D341Med (cell line): Measurements from ENCODE around the gene CHD3.

Experiments
- DNase-seq: peaks from one replicate; pipeline ENCODE4 v3.0.0; 2012; ENCODE audit warnings: low spot score

CHD3 gene

DNA sequence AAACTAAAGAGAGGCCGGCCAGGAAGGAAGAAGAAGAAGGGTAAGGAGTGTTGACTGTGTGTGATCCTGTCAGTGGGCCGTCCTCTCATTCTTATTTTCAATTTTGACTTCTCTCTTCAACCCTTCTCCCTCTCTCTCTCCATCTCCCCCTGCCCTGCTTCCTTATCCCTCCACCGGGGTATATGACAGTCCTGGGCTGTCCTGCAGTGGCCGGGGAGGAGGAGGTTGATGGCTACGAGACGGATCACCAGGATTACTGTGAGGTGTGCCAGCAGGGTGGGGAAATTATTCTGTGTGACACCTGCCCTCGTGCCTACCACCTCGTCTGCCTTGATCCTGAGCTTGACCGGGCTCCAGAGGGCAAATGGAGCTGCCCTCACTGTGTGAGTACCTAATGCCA lies 5.6 kb downstream of the CHD3 start:
- DNase-seq = no peak

DNA sequence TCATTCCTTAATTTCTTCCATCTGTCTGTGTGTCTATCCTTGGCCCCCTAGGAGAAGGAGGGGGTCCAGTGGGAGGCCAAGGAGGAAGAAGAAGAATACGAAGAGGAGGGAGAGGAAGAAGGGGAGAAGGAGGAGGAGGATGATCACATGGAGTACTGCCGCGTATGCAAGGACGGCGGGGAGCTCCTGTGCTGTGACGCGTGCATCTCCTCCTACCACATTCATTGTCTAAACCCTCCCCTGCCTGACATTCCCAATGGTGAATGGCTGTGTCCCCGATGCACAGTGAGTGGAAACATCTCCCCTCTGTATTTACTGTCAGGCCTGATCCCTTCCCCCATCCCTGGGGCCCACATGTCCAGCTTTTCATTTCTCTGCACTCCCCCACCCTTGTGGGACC lies 6.3 kb downstream of the CHD3 start:
- no peak for DNase-seq

DNA sequence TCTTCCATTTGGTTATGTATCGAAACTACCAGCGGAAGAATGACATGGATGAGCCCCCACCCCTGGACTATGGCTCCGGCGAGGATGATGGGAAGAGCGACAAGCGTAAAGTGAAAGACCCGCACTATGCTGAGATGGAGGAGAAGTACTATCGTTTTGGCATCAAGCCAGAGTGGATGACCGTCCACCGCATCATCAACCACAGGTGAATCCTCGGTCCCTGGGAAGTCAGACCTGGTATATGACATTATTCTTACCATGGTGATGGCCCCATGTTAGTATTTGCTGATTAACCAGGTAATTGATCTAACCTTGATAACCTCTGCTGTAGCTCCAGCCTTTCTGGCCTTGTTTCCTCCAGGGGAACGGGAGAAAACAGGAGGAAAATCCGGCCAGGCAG lies 8.5 kb downstream of the CHD3 start:
- DNase-seq = no peak

- no peak for DNase-seq
These were observed 9.2 kb downstream of the CHD3 start for GRCh38 chr17:7897773-7898172.

- no peak for DNase-seq
These were observed 14.8 kb downstream of the CHD3 start for GRCh38 chr17:7903154-7904103.

GRCh38 chr17:7909089-7909488 lies 20.5 kb downstream of the CHD3 start:
- DNase-seq = no peak

- DNase-seq = no peak
These were observed 21.7 kb downstream of the CHD3 start for GRCh38 chr17:7910281-7910680.

GRCh38 chr17:7910711-7911110 lies 22.1 kb downstream of the CHD3 start:
- no peak for DNase-seq

- DNase-seq = no peak
These were observed 22.5 kb downstream of the CHD3 start for GRCh38 chr17:7911116-7911515.

- DNase-seq = no peak
These were observed 24.4 kb downstream of the CHD3 start for GRCh38 chr17:7912927-7913524.

DNA sequence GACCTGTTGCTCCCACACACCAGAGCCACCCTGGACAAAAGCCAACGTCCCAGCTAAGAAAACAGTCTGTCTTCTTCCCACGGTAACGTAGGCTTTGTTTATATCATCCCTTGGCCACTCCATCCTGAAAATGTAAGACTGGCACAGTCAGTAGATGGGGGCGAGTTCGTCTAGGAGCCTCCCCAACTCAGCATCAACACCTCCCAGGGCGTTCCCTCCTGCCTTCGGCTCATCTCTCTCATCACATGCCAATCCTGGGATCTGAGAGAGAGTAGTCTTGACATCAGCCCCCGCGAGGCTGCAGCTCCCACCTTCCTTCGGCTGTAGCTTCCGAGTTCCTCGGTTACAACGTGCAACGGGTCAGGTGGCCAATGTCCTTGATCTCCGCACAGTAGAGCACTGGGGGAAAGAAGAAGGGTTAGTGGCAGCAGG lies 26.6 kb downstream of the CHD3 start:
- DNase-seq = no peak

GRCh38 chr17:7915611-7916384 lies 27.2 kb downstream of the CHD3 start, which contains the start of gene RNF227:
TSS of gene RNF227 (minus strand) at chr17:7916289. CDS start at chr17:7916195, 94 bp downstream.
- DNase-seq = peak; percentile 87

DNA sequence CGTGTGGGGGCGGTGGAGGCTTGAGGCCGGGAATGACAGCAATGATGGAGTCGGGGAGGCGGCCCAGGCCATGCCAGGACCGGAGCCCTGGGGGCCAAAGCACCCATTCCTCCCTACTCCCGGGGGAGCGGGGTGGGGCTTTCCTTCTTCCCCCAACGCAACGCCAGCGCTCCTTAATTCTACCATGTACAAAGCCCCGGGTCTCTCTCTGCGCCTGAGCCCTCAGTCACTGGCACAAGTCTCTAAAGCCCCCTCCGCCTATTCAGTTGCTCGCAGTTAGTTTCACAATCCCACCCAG lies 27.7 kb downstream of the CHD3 start:
- no peak for DNase-seq

DNA sequence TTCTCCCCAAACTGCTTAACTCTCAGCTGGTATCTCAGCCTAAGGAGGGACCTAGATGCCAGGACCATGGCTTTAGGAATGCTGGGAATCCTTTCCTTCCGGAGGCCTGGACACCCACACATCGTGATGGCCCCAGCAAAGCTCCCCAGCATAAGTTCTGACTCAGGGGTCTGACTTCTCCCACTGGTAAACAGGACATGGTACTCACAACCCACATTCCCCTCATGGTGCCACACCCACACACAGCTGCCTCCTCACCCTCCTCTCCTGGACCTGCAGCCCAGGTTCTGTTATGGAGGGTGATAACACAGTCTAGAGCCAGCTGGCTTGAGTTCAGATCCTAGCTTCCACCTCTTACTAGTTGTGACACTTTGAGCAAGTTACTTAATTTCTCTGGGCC lies 28.2 kb downstream of the CHD3 start:
- no peak for DNase-seq

DNA sequence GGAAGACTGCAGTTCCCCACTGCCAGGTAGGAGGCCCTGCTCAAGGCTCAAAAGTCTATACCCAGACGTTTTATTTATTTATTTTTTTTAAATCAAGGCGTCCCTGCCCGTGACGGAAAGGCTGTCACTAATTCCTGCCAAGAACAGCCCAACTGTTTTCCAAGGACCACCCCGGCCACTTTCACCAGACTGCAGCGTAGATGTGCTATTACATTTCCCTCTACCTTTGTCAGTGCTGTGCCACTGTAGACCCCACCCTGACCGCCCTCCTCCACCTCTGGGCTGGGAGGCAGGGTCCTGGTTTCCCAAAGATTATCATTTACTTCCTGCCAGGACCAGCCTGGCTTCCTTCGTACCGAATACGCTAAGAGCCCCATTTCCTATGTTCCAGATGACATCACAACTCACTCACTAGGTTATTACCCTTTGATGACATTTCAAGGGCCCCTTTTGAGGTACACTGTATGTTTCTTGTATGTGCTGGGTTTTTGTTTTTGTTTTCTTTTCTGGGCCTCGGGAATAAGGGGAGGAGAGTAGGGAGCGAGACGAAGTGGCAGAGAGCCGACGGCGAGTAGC lies 33.8 kb downstream of the CHD3 start:
- no peak for DNase-seq

- no peak for DNase-seq
These were observed 34.4 kb downstream of the CHD3 start for GRCh38 chr17:7922845-7923628.

GRCh38 chr17:7927596-7927995 lies 39.0 kb downstream of the CHD3 start:
- no peak for DNase-seq

DNA sequence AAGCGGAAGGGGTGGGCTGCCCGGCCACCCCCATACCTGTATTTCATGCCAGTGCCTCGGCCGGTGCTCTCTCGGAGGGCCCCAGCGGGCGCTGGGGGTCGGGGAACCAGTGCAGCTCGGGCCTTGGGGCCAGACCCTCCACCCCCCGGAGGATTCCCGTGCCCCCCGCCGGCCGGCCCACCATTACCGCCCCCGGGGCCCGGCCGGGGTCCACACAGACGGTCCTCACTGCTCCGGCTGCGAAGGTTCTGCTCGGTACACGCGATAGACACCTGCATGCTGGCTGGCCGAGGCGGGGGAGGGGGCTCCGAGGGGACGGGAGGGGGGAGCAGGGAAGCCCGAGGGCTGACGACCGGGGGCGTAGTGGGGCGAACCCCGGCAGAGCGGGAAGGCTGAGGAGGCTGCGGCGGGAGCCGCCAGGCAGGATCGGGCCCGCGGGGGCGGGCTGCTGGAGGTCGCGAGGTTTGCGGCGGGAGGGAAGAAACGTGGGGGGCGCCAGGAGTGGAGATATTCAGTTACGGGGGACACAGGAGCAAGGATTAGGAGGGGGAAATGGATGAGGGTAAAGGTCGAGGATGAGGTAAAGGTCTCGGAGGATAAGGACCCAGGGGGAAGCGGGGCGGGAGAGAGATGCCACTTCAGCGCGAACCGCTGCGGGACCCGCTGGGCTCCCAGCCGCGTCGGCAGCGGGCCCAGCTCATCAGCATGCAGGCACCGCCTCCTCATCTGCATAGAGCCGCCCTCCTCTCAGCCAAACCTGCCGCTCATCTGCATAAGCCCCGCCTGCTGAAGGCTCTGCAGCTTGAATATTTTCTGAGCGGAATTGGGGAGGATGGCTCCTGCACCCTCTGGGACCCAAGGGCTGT lies 40.8 kb downstream of the CHD3 start, which contains the start of gene KCNAB3:
KCNAB3 (minus strand) TSS at position 699 of the 866 bp plus-strand sequence; CDS start at position 278, 421 bp downstream.
- peak; percentile 85 for DNase-seq

DNA sequence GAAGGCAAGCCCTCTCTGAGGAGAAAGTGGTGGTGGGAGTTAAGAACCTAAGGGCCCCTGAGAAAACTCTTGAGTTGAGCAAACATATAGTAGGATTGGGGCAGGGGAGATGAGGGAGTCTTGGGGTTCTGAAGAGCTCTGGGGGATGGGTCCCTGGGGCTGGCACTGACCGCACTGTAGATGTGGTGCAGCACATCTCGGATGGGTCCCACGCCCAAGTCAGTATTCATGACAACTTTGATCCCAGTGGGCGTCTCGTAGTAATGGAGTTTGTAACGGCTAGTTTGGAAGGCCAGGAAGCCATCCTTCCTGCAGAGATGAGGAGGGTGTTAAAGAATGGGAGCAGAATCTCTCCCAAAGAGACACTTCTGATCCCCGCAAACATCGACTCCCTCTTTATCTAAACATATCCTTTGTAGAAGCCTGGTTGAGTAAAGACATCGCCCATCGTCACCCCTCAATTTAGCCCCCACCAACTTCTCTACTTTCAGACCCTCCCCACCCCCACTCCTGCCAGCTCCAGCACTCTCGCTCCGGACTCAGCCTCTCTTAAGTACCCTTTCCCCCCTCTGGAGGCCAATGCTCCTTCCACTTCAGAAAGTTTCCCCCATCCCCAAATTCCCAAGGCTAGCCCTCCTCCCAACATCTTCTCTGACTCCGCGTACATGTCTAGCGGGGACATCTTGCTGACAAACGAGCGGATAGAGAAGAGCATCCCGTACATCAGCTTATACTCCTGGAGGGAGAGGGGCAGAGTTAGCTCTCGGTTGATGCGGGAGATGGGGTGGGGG lies 42.4 kb downstream of the CHD3 start:
- DNase-seq = no peak
